ENCODE results near the gene TBC1D19.

DNA sequence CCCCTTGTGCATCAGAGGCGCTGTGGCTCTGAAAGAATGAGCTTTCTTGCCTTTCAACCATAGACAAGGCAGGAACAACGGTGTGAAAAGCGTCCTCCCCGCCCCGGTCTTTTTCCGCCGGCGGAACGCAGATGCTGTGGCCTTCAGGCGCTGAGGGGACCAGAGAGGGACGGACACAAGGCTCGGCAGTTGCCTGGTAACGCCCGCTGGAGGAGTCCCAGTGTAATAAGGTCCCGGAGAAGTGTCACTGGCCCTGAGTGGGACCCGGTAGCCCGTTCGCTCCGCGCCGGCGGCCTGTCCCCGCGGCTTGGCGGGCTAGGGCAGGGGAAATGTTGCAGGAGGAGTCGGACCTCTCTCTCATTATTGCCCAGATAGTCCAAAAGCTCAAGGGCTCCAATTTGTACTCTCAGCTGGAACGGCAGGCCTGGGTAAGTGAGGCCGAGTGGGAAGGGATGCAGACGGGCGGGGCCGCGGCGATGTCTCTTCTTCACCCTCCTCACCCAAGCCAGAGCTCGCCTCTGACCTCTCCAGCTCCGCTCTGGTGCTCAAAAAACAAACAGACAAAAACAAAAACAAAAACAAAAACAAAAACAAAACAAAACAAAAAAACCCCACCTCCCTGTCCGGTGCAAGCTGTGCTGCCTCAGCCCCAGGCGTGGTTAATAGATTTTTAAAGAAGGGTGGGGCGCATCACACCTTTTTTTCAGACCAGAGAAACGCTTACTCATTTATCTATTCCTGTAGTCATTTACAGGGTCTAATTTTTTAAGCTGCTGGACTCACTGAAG, at the start of gene TBC1D19:
- TF ChIP-seq, protein P1, sequence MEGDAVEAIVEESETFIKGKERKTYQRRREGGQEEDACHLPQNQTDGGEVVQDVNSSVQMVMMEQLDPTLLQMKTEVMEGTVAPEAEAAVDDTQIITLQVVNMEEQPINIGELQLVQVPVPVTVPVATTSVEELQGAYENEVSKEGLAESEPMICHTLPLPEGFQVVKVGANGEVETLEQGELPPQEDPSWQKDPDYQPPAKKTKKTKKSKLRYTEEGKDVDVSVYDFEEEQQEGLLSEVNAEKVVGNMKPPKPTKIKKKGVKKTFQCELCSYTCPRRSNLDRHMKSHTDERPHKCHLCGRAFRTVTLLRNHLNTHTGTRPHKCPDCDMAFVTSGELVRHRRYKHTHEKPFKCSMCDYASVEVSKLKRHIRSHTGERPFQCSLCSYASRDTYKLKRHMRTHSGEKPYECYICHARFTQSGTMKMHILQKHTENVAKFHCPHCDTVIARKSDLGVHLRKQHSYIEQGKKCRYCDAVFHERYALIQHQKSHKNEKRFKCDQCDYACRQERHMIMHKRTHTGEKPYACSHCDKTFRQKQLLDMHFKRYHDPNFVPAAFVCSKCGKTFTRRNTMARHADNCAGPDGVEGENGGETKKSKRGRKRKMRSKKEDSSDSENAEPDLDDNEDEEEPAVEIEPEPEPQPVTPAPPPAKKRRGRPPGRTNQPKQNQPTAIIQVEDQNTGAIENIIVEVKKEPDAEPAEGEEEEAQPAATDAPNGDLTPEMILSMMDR (IDR thresholded peaks at IDR 0.05; ENCODE audit: low read depth, low read length) = no peak
- no peak for TF ChIP-seq EZH2phosphoT487 (IDR thresholded peaks at IDR 0.05; ENCODE audit: low read depth)

All from OCI-LY3 (cell line).